Measurements from ENCODE around the gene ADRA2C. TPM values are rescaled to one million over a fixed set of nuclear protein-coding genes. Genes with fewer than 3 reads are reported as not detected.

ADRA2C gene
- total RNA-seq, 1 donor from 2014 or later = 7.9 TPM

DNA sequence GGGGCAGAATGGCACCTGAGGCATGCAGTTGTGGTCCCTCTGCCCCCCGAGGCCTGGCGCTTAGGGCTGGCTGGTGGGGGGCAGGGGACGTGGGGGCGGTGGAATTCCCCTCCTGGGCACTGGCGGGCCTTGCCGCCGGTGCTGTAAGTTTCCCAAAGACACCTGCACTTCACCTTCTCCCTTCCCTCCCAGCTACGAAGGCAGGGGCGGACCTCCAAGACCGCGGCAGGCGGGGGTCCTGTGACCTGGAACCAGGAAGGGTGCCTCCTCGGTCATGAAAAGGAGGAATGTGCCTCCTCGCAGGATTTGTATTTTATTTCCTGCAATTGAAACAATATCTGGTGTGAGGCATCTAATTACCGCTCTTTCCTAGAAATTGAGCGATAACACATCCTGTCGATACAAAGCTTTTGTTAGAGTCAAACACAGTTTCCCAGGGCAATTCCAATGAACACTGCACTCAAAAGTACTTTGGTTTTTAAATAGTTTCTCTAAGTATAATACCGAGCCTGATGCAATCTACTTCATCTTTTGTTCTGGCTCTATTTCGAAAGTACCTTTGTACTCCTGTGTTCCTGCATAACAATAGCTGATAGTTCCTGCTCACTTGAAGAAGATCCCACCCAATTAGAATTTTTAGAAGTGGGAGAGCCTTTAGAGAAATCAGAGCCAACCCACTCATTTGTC, 12.3 kb upstream of the ADRA2C start:
- Mint-ChIP-seq H3K9me3 (no peaks in the 10 kb centered on the region), H3K27me3 (peaks cover 33% of the 10 kb centered on the region), H3K27ac (no peak overlapping the region), H3K4me3 (no peak overlapping the region), H3K36me3 (no peaks in the 10 kb centered on the region), H3K4me1 (ENCODE audit: unreplicated experiment) (no peaks in the 10 kb centered on the region)
- no peak for DNase-seq (ENCODE audit: extremely low spot score, unreplicated experiment)
- TF ChIP-seq, protein P1, sequence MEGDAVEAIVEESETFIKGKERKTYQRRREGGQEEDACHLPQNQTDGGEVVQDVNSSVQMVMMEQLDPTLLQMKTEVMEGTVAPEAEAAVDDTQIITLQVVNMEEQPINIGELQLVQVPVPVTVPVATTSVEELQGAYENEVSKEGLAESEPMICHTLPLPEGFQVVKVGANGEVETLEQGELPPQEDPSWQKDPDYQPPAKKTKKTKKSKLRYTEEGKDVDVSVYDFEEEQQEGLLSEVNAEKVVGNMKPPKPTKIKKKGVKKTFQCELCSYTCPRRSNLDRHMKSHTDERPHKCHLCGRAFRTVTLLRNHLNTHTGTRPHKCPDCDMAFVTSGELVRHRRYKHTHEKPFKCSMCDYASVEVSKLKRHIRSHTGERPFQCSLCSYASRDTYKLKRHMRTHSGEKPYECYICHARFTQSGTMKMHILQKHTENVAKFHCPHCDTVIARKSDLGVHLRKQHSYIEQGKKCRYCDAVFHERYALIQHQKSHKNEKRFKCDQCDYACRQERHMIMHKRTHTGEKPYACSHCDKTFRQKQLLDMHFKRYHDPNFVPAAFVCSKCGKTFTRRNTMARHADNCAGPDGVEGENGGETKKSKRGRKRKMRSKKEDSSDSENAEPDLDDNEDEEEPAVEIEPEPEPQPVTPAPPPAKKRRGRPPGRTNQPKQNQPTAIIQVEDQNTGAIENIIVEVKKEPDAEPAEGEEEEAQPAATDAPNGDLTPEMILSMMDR (conservative IDR thresholded peaks at IDR 0.05) = no peak

DNA sequence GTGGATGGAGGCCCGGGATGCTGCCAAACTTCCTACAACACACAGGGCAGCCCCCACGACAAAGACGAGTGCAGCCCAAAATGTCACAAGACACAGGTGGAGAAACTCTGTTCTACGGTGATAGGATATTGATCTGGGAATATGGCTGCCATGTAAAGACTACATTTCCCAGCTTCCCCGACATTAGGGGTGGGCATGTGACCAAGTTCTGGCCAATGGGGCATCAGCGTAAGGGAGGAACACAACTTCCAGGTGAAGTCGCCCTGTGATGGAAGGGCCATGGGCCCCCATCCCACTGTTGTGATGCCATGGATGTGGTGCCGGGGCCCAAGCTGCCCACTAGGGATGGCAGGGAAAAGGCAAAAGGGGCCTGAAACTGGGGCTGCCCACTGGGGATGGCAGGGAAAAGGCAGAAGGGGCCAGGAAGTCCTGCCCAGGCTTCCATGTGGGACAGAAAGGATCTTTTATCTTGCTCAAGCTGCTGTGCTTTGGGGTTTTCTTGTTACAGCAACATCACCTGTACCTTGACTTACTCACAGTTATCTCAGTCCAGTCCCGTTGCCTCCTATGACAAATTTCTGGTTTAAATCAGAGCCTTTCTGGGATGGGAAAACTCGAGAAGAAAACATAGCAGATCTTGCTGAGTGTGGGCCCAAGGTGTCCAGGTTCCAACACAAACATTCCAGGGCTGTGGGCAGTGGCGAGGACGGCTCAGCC, 9.7 kb upstream of the ADRA2C start:
- no peak for DNase-seq (ENCODE audit: extremely low spot score, unreplicated experiment)
- no peak overlapping the region for H3K4me3 Mint-ChIP-seq
- H3K27me3 Mint-ChIP-seq = peaks cover 19% of the 10 kb centered on the region
- H3K36me3 Mint-ChIP-seq = no peaks in the 10 kb centered on the region
- TF ChIP-seq, protein P1 (conservative IDR thresholded peaks at IDR 0.05) = no peak
- no peaks in the 10 kb centered on the region for H3K9me3 Mint-ChIP-seq
- H3K4me1 Mint-ChIP-seq (ENCODE audit: unreplicated experiment) = no peaks in the 10 kb centered on the region
- no peak overlapping the region for H3K27ac Mint-ChIP-seq

DNA sequence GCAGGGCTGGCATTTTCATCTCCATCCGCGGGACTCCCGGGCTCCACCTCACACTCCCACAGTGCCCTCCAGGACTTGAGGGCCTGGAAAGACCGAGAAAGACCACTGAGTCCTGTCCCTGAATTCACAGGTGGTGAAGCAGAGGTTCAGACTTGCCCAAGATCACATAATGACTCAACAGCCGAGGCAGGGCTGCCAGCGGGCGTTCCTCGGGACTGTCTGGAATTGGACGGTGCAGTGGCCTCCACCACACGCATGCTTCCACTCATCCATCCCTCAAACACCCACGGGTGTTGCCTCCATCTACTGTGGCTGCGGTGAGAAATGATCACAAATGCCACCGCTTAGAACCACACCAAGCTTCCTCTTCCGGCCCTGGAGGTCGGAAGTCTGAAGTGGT, 6.9 kb upstream of the ADRA2C start:
- H3K4me1 Mint-ChIP-seq (ENCODE audit: unreplicated experiment) = no peaks in the 10 kb centered on the region
- H3K36me3 Mint-ChIP-seq = no peaks in the 10 kb centered on the region
- no peaks in the 10 kb centered on the region for H3K9me3 Mint-ChIP-seq
- peaks cover 22% of the 10 kb centered on the region for H3K27me3 Mint-ChIP-seq
- TF ChIP-seq, protein P1 (conservative IDR thresholded peaks at IDR 0.05) = no peak
- H3K27ac Mint-ChIP-seq = no peak overlapping the region
- DNase-seq (ENCODE audit: extremely low spot score, unreplicated experiment) = no peak
- H3K4me3 Mint-ChIP-seq = no peak overlapping the region

DNA sequence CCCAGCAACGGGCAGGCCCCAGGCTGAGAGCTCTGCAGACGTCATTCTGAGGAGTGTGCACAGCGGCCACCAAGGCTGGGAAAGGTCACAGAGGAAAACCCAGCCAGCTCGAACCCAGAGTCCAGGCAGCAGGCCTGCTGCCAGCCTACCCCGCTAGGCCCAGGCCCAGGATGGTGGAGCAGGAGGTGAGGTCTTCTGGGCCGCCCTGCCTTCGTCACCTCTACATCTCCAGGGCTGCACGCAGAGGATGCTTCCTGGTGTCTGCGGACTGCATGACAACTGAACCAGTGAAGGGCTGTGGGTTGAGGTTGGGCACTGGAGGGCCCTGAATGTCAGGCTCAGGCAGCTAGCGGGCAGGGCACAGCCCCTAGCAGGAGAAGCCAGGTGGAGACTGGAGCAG, 5.8 kb upstream of the ADRA2C start:
- no peaks in the 10 kb centered on the region for H3K36me3 Mint-ChIP-seq
- peaks cover 17% of the 10 kb centered on the region for H3K27me3 Mint-ChIP-seq
- no peaks in the 10 kb centered on the region for H3K9me3 Mint-ChIP-seq
- H3K4me3 Mint-ChIP-seq = no peak overlapping the region
- DNase-seq (ENCODE audit: extremely low spot score, unreplicated experiment) = no peak
- no peak overlapping the region for H3K27ac Mint-ChIP-seq
- no peaks in the 10 kb centered on the region for H3K4me1 Mint-ChIP-seq (ENCODE audit: unreplicated experiment)
- TF ChIP-seq, protein P1 (conservative IDR thresholded peaks at IDR 0.05) = no peak

DNA sequence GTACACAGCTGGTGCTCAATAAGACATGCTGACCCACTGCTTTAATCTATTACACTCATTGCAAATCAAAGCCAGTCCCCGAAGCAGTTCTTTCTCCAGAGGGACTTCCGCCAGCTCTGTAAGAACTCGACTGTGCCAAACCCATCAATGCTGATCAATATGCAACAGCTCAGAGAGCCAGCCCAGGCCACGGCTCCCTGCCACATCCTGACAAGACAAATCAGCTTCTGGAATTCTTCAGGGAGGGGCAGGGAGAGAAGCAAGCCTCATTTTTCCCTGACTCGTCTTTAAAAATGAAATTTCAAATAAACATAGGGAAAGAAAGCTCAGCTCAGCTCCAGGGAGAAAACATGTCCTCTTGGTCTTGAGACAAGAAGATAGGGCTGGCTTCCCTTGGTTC, 5.3 kb upstream of the ADRA2C start:
- Mint-ChIP-seq H3K36me3 (no peaks in the 10 kb centered on the region), H3K4me1 (ENCODE audit: unreplicated experiment) (no peaks in the 10 kb centered on the region), H3K27me3 (peaks cover 16% of the 10 kb centered on the region), H3K4me3 (no peak overlapping the region), H3K9me3 (no peaks in the 10 kb centered on the region), H3K27ac (no peak overlapping the region)
- no peak for DNase-seq (ENCODE audit: extremely low spot score, unreplicated experiment)
- TF ChIP-seq, protein P1 (conservative IDR thresholded peaks at IDR 0.05) = no peak
